ENCODE data around the gene NECTIN2.
"Not testable (repeated sequence)": the region's sequence is repeated elsewhere in the genome, so short reads cannot be mapped to it uniquely, and the experiment has no call there.

GRCh38 chr19:44913512-44914432 lies 67.7 kb downstream of the NECTIN2 start:
- not testable (repeated sequence) for TF ChIP-seq CTCF, POLR2A (IDR thresholded peaks at IDR 0.05)

Data from right lobe of liver (tissue), 4 donors.